OCI-LY1 (cell line): ENCODE results near the gene NDUFAF5.

ENCODE experiments used
- CTCF ChIP-seq: fragments of 200-600 bp; sonication (generic), shearing (Covaris generic); IDR thresholded peaks from 2 replicates; pipeline ENCODE4 v1.5.1; 2017; ENCODE audit warnings: mild to moderate bottlenecking, antibody characterized with exemption, low read length, moderate library complexity, mixed read lengths
- EZH2 ChIP-seq: fragments of 200-600 bp; sonication (generic), shearing (Covaris generic); IDR thresholded peaks from 2 replicates; pipeline ENCODE4 v1.8.0; 2017; ENCODE audit warnings: borderline replicate concordance, mixed run types, mild to moderate bottlenecking, antibody characterized with exemption, low read length, moderate library complexity, mixed read lengths

- TF ChIP-seq CTCF, result no peak
- TF ChIP-seq EZH2, result no peak
These were observed 25.0 kb downstream of the NDUFAF5 start for GRCh38 chr20:13809855-13810254.
